HG03135 (cell line): Measurements from ENCODE around the gene PANK1.
"Not testable (repeated sequence)": the region's sequence is repeated elsewhere in the genome, so short reads cannot be mapped to it uniquely, and the experiment has no call there.

Source experiments
- ATAC-seq: cut with Tn5 transposase; IDR thresholded peaks from one replicate; pipeline ENCODE4 v1.9.1; 2021; ENCODE audit warnings: mild to moderate bottlenecking, moderate library complexity; ENCODE audit not compliant: unreplicated experiment

Gene PANK1

GRCh38 chr10:89622151-89622550 is 22.9 kb downstream of the PANK1 start:
- no peak for ATAC-seq

GRCh38 chr10:89621438-89621837 is 23.6 kb downstream of the PANK1 start:
- ATAC-seq, result no peak

- not testable (repeated sequence) for ATAC-seq
Observed at GRCh38 chr10:89620296-89620695, 24.7 kb downstream of the PANK1 start.

- no peak for ATAC-seq
Observed at GRCh38 chr10:89615824-89616223, 29.2 kb downstream of the PANK1 start.

- no peak for ATAC-seq
Observed at GRCh38 chr10:89615112-89615511, 29.9 kb downstream of the PANK1 start.

GRCh38 chr10:89613582-89613981 is 31.5 kb downstream of the PANK1 start:
- ATAC-seq, result no peak

GRCh38 chr10:89611282-89611681 is 33.8 kb downstream of the PANK1 start:
- no peak for ATAC-seq

- ATAC-seq, result peak; percentile 75
Observed at GRCh38 chr10:89609833-89610346, 35.2 kb downstream of the PANK1 start.

- no peak for ATAC-seq
Observed at GRCh38 chr10:89604200-89604599, 40.8 kb downstream of the PANK1 start.

- no peak for ATAC-seq
Observed at GRCh38 chr10:89602919-89603318, 42.1 kb downstream of the PANK1 start.

GRCh38 chr10:89601728-89602361 is 43.2 kb downstream of the PANK1 start:
- no peak for ATAC-seq

GRCh38 chr10:89600041-89600440 is 45.0 kb downstream of the PANK1 start:
- no peak for ATAC-seq

GRCh38 chr10:89593043-89593442 is 52.0 kb downstream of the PANK1 start:
- no peak for ATAC-seq

GRCh38 chr10:89592539-89592938 is 52.5 kb downstream of the PANK1 start:
- ATAC-seq, result no peak

GRCh38 chr10:89591796-89592271 is 53.2 kb downstream of the PANK1 start:
- ATAC-seq, result no peak

GRCh38 chr10:89591111-89591795 is 53.8 kb downstream of the PANK1 start:
- ATAC-seq, result no peak

- no peak for ATAC-seq
Observed at GRCh38 chr10:89590326-89590725, 54.7 kb downstream of the PANK1 start.

GRCh38 chr10:89589101-89589720 is 55.8 kb downstream of the PANK1 start:
- no peak for ATAC-seq

- ATAC-seq, result no peak
Observed at GRCh38 chr10:89588671-89589070, 56.4 kb downstream of the PANK1 start.

GRCh38 chr10:89582022-89582421 is 63.0 kb downstream of the PANK1 start:
- no peak for ATAC-seq

- no peak for ATAC-seq
Observed at GRCh38 chr10:89580243-89580642, 64.8 kb downstream of the PANK1 start.

- ATAC-seq, result no peak
Observed at GRCh38 chr10:89576696-89577095, 68.3 kb downstream of the PANK1 start.
